Measurements from ENCODE around the gene MIAT. TPM values are rescaled to one million over a fixed set of nuclear protein-coding genes. Genes with fewer than 3 reads are reported as not detected.

Gene MIAT
- total and polyA plus RNA-seq, 9 of the 15 experiments (the other 6 are each of a cell fraction or from before 2014, with no cell fraction given) = 0.03 to 0.93 (median 0.34) TPM

DNA sequence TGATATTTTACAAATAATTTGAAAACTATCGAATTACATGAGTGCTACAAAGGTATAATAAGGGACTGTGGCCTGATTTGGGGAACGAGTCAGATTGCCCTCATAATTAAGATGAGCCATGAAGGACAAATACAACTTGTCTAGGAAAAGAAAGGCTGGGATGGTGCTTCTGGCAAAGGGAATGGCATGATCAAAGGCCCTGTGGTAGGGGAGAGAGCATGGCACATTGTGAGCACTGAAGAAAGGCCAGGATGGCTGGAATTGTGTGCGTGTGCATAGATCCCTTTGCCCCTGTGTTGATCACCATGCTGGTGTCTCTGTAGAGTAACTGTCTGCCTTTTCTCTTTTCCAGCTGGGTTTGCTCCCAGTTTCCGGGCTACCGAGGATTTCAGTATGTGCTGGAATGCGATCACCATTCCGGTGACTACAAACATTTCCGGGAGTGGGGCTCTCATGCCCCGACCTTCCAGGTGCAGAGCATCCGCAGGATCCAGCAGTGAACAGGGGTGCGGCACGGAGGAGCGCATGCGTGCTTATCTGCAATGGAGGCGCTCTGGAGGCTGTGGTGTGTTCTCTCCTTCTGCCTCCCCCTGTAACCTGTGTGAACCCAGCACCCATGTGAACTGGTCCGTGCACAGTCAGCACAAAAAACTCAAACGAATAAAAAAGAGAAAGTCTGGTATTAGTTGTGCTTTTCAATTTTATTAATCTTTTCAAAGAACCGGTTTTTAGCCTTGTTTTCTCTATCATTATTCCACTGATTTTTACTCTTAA is 27.2 kb upstream of the MIAT start (continued):
- TF ChIP-seq, protein P1, sequence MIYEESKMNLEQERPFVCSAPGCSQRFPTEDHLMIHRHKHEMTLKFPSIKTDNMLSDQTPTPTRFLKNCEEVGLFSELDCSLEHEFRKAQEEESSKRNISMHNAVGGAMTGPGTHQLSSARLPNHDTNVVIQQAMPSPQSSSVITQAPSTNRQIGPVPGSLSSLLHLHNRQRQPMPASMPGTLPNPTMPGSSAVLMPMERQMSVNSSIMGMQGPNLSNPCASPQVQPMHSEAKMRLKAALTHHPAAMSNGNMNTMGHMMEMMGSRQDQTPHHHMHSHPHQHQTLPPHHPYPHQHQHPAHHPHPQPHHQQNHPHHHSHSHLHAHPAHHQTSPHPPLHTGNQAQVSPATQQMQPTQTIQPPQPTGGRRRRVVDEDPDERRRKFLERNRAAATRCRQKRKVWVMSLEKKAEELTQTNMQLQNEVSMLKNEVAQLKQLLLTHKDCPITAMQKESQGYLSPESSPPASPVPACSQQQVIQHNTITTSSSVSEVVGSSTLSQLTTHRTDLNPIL (CRISPR knock-in tag; IDR thresholded peaks at IDR 0.05) = no peak
- peak; percentile 88 for TF ChIP-seq C11orf30 (IDR thresholded peaks at IDR 0.05; ENCODE audit: low read depth)
- peak; percentile 93 for TF ChIP-seq RBM25 (IDR thresholded peaks at IDR 0.05; ENCODE audit: low read depth, low read length, severe bottlenecking)
- TF ChIP-seq ZNF12 (CRISPR knock-in tag; IDR thresholded peaks at IDR 0.05) = no peak
- TF ChIP-seq ZNF644 (tag; IDR thresholded peaks at IDR 0.05; ENCODE audit: low read depth) = no peak
- no peak for TF ChIP-seq ETV1 (tag; conservative IDR thresholded peaks at IDR 0.05; ENCODE audit: low read depth)
- no peak for TF ChIP-seq ZBED1 (IDR thresholded peaks at IDR 0.05)
- TF ChIP-seq SRSF9 (IDR thresholded peaks at IDR 0.05; ENCODE audit: borderline replicate concordance, low read depth, low read length) = no peak
- no peak for TF ChIP-seq ZNF143 (CRISPR knock-in tag; IDR thresholded peaks at IDR 0.05)
- no peak for TF ChIP-seq MYC (IDR thresholded peaks at IDR 0.05; ENCODE audit: low read depth, low read length)
- TF ChIP-seq MYC (CRISPR knock-in tag; IDR thresholded peaks at IDR 0.05; ENCODE audit: borderline replicate concordance, low read depth) = no peak
- no peak for TF ChIP-seq SRF (CRISPR knock-in tag; IDR thresholded peaks at IDR 0.05)
- no peak for TF ChIP-seq NFIX (CRISPR knock-in tag; IDR thresholded peaks at IDR 0.05; ENCODE audit: low read depth)
- 0 out of 2 replicates have a peak, but pooled peaks have one; percentile 29 for TF ChIP-seq RBFOX2 (IDR thresholded peaks at IDR 0.05; ENCODE audit: low read depth, low read length)
- no peak for TF ChIP-seq KLF6 (CRISPR knock-in tag; IDR thresholded peaks at IDR 0.05; ENCODE audit: borderline replicate concordance)
- no peak for TF ChIP-seq TCF7L2 (IDR thresholded peaks at IDR 0.05; ENCODE audit: low read depth, low read length)
- TF ChIP-seq WHSC1 (IDR thresholded peaks at IDR 0.05; ENCODE audit: low read length) = no peak
- TF ChIP-seq ZNF280B (CRISPR knock-in tag; IDR thresholded peaks at IDR 0.05) = no peak
- peak; percentile 75 for TF ChIP-seq MAFF (IDR thresholded peaks at IDR 0.05; ENCODE audit: low read length)
- no peak for TF ChIP-seq ZNF124 (CRISPR knock-in tag; IDR thresholded peaks at IDR 0.05)
- TF ChIP-seq, protein P2, sequence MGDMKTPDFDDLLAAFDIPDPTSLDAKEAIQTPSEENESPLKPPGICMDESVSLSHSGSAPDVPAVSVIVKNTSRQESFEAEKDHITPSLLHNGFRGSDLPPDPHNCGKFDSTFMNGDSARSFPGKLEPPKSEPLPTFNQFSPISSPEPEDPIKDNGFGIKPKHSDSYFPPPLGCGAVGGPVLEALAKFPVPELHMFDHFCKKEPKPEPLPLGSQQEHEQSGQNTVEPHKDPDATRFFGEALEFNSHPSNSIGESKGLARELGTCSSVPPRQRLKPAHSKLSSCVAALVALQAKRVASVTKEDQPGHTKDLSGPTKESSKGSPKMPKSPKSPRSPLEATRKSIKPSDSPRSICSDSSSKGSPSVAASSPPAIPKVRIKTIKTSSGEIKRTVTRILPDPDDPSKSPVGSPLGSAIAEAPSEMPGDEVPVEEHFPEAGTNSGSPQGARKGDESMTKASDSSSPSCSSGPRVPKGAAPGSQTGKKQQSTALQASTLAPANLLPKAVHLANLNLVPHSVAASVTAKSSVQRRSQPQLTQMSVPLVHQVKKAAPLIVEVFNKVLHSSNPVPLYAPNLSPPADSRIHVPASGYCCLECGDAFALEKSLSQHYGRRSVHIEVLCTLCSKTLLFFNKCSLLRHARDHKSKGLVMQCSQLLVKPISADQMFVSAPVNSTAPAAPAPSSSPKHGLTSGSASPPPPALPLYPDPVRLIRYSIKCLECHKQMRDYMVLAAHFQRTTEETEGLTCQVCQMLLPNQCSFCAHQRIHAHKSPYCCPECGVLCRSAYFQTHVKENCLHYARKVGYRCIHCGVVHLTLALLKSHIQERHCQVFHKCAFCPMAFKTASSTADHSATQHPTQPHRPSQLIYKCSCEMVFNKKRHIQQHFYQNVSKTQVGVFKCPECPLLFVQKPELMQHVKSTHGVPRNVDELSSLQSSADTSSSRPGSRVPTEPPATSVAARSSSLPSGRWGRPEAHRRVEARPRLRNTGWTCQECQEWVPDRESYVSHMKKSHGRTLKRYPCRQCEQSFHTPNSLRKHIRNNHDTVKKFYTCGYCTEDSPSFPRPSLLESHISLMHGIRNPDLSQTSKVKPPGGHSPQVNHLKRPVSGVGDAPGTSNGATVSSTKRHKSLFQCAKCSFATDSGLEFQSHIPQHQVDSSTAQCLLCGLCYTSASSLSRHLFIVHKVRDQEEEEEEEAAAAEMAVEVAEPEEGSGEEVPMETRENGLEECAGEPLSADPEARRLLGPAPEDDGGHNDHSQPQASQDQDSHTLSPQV (IDR thresholded peaks at IDR 0.05) = peak; percentile 88
